DMS79 treated with DMSO at 0.1 percent for 48 hours (cell line): ENCODE measurements around the gene TMEM42.
A peak's percentile ranks its signal among the peaks of the same experiment; 100 is the strongest.
"Not testable (repeated sequence)": the region's sequence is repeated elsewhere in the genome, so short reads cannot be mapped to it uniquely, and the experiment has no call there.

ENCODE experiments used
- DNase-seq: peaks from one replicate; lab custom pipeline; 2025; lab: John Stamatoyannopoulos, UW

TMEM42 gene

GRCh38 chr3:44861412-44862225 is at the start of gene TMEM42:
Gene TMEM42 (plus strand): TSS chr3:44861912. CDS start chr3:44861925, 13 bp downstream.
- peak; percentile 43 for DNase-seq

- DNase-seq: no peak
These were observed 47.0 kb upstream of the TMEM42 start for GRCh38 chr3:44814751-44815150.

- not testable (repeated sequence) for DNase-seq
These were observed 45.4 kb upstream of the TMEM42 start for GRCh38 chr3:44816334-44816733.

GRCh38 chr3:44821206-44821605 is 40.5 kb upstream of the TMEM42 start:
- not testable (repeated sequence) for DNase-seq

GRCh38 chr3:44825264-44825925 is 36.3 kb upstream of the TMEM42 start:
- DNase-seq: no peak

GRCh38 chr3:44827196-44827595 is 34.5 kb upstream of the TMEM42 start:
- no peak for DNase-seq

- no peak for DNase-seq
These were observed 30.5 kb upstream of the TMEM42 start for GRCh38 chr3:44831232-44831631.

- DNase-seq: no peak
These were observed 29.7 kb upstream of the TMEM42 start for GRCh38 chr3:44832032-44832431.

- DNase-seq: no peak
These were observed 28.7 kb upstream of the TMEM42 start for GRCh38 chr3:44832965-44833364.

- DNase-seq: no peak
These were observed 28.3 kb upstream of the TMEM42 start for GRCh38 chr3:44833394-44833793.

GRCh38 chr3:44835684-44836083 is 26.0 kb upstream of the TMEM42 start:
- DNase-seq: no peak

- DNase-seq: no peak
These were observed 19.3 kb upstream of the TMEM42 start for GRCh38 chr3:44842376-44842775.

GRCh38 chr3:44845528-44846520 is 15.9 kb upstream of the TMEM42 start:
- DNase-seq: no peak

GRCh38 chr3:44848634-44849033 is 13.1 kb upstream of the TMEM42 start:
- DNase-seq: no peak

- DNase-seq: not testable (repeated sequence)
These were observed 5.0 kb upstream of the TMEM42 start for GRCh38 chr3:44856663-44857062.

GRCh38 chr3:44860117-44860516 is 1.6 kb upstream of the TMEM42 start:
- DNase-seq: no peak

GRCh38 chr3:44862226-44862637 is 520 bp downstream of the TMEM42 start:
- DNase-seq: no peak

GRCh38 chr3:44865272-44866035 is 3.7 kb downstream of the TMEM42 start:
- no peak for DNase-seq

- no peak for DNase-seq
These were observed 5.9 kb downstream of the TMEM42 start for GRCh38 chr3:44867421-44868111.

GRCh38 chr3:44870375-44871061 is 8.8 kb downstream of the TMEM42 start:
- no peak for DNase-seq
